GM19099 (cell line): ENCODE results near the gene C1GALT1C1.
A peak's percentile ranks its signal among the peaks of the same experiment; 100 is the strongest.

Experiments used
- POLR2A ChIP-seq: IDR thresholded peaks from 3 replicates; pipeline ENCODE4 v1.6.1; 2011; ENCODE audit warnings: low read depth; ENCODE audit not compliant: insufficient read length; ENCODE audit errors: extremely low read depth

Gene C1GALT1C1

DNA sequence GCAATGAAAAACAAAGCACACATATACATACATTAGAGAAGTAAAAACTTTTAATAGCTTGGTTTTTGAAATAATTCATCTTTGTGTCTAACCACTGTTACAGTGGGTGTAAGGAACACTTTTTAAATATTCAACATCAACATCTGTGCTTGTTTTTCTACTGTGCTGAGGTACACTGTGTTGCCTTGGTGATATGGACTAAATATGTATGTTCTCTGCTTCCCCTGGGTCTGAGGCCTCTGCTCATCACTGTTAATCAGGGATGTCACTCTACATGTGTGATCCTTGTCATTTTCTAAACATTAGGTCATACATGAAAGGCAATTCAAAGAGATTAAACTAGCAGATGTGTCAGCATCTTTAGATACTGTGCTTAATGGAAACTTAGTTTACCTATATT is 15.0 kb downstream of the C1GALT1C1 start:
- TF ChIP-seq POLR2A = no peak

GRCh38 chrX:120612086-120612485 is 17.8 kb downstream of the C1GALT1C1 start:
- TF ChIP-seq POLR2A = no peak

GRCh38 chrX:120604361-120604782 is 25.5 kb downstream of the C1GALT1C1 start:
- no peak for TF ChIP-seq POLR2A

DNA sequence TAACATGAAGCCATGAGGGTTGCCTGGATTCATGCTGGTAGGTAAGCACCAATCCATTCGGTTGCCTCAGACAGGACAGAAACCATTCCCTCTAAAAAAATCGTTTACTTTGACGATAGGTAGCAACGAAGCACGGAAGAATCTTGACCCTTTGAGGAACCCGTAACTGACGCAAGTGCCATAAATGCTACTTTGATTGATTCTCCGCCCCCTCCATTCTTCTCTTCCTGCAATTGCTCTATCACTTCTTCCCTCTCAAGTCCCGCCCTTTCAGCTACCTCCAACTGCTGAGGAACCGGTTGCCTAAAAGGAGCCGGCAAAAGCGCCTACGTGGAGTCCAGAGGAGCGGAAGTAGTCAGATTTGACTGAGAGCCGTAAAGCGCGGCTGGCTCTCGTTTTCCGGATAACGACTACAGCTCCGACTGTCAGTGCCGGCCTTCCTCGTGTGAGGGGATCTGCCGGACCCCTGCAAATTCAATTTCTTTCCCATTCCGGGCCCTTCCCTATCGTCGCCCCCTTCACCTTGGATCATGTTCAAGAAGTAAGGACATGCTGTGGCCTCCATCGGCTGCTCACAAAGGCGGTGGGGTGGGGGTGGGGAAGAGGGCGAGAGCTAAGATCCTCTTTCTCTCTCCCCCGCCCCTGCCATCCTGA is 26.0 kb downstream of the C1GALT1C1 start, which contains the start of gene MCTS1:
MCTS1 (plus strand) TSS at position 395 of the 654 bp plus-strand sequence; CDS start at position 531, 136 bp downstream.
- peak; percentile 66 for TF ChIP-seq POLR2A

- TF ChIP-seq POLR2A = no peak
These were observed 44.2 kb downstream of the C1GALT1C1 start for GRCh38 chrX:120585702-120586101.
